Retinal pigment epithelial cell (primary cell): ENCODE data around the gene MAST1.
"Not testable (repeated sequence)": the region's sequence is repeated elsewhere in the genome, so short reads cannot be mapped to it uniquely, and the experiment has no call there.

Experiments
- DNase-seq: peaks from one replicate; pipeline ENCODE4 v3.0.0-alpha.2; 2010; ENCODE audit warnings: low read depth
- H3K4me3 ChIP-seq: 2 replicates; pipeline ENCODE4 v1.5.1; 2011; ENCODE audit warnings: mild to moderate bottlenecking, low read length, control low read depth, moderate library complexity
- CTCF ChIP-seq: conservative IDR thresholded peaks from 2 replicates; pipeline ENCODE4 v1.5.1; 2011; ENCODE audit warnings: low read depth, low read length, control low read depth, inconsistent platforms

MAST1 gene

GRCh38 chr19:12888006-12888603, 49.8 kb downstream of the MAST1 start:
- no peak for TF ChIP-seq CTCF
- no peak for DNase-seq
- no peak overlapping the region for H3K4me3 ChIP-seq

GRCh38 chr19:12890299-12890786, 52.0 kb downstream of the MAST1 start:
- H3K4me3 ChIP-seq = peak overlapping the region; percentile 31
- not testable (repeated sequence) for DNase-seq

GRCh38 chr19:12890787-12891552, 52.7 kb downstream of the MAST1 start, which contains the start of gene GCDH:
Gene GCDH (plus strand): TSS chr19:12891160. CDS start chr19:12891305, 145 bp downstream.
- TF ChIP-seq CTCF = no peak
- peak within 1 kb of the TSS; percentile 91 for H3K4me3 ChIP-seq
- DNase-seq = peak; percentile 97

- peak overlapping the region; percentile 91 for H3K4me3 ChIP-seq
- TF ChIP-seq CTCF = no peak
- DNase-seq = no peak
These were observed 53.3 kb downstream of the MAST1 start for GRCh38 chr19:12891553-12892021.

- no peak for DNase-seq
- TF ChIP-seq CTCF = no peak
- H3K4me3 ChIP-seq = no peak overlapping the region
These were observed 55.3 kb downstream of the MAST1 start for GRCh38 chr19:12893582-12893981.

- no peak for DNase-seq
- H3K4me3 ChIP-seq = no peak overlapping the region
- no peak for TF ChIP-seq CTCF
These were observed 58.1 kb downstream of the MAST1 start for GRCh38 chr19:12896460-12896859.

GRCh38 chr19:12899891-12900518, 61.7 kb downstream of the MAST1 start:
- H3K4me3 ChIP-seq = no peak overlapping the region
- TF ChIP-seq CTCF = no peak
- DNase-seq = no peak
